NCI-H526 treated with DMSO at 0.1 percent for 48 hours (cell line): ENCODE data around the gene CDH24.

Source experiments
- DNase-seq: peaks from one replicate; lab custom pipeline; 2025; lab: John Stamatoyannopoulos, UW

CDH24 gene

GRCh38 chr14:23056956-23057756 lies at the start of gene CDH24:
Gene CDH24, minus strand, starts transcription at chr14:23057520. Its CDS starts 1,787 bp downstream, at chr14:23055733.
- DNase-seq: no peak

- no peak for DNase-seq
Observed at GRCh38 chr14:23106747-23107045, 49.4 kb upstream of the CDH24 start.

GRCh38 chr14:23105348-23105824 lies 48.1 kb upstream of the CDH24 start:
- DNase-seq: no peak

GRCh38 chr14:23104591-23105347 lies 47.4 kb upstream of the CDH24 start, which contains the start of gene CIROP:
Gene CIROP, minus strand, starts transcription at chr14:23104989. Its CDS starts 69 bp downstream, at chr14:23104920.
- no peak for DNase-seq

- no peak for DNase-seq
Observed at GRCh38 chr14:23104070-23104590, 46.8 kb upstream of the CDH24 start.

- DNase-seq: no peak
Observed at GRCh38 chr14:23103581-23103980, 46.3 kb upstream of the CDH24 start.

- no peak for DNase-seq
Observed at GRCh38 chr14:23102801-23103200, 45.5 kb upstream of the CDH24 start.

- no peak for DNase-seq
Observed at GRCh38 chr14:23101986-23102625, 44.8 kb upstream of the CDH24 start.

GRCh38 chr14:23101213-23101970 lies 44.1 kb upstream of the CDH24 start:
- no peak for DNase-seq

GRCh38 chr14:23099212-23099861 lies 42.0 kb upstream of the CDH24 start:
- DNase-seq: no peak

- no peak for DNase-seq
Observed at GRCh38 chr14:23097786-23098185, 40.5 kb upstream of the CDH24 start.

GRCh38 chr14:23095196-23096108 lies 38.1 kb upstream of the CDH24 start, which contains the start of gene C14orf119:
Gene C14orf119, plus strand, starts transcription at chr14:23095505. Its CDS starts 2,154 bp downstream, at chr14:23097659.
- no peak for DNase-seq

GRCh38 chr14:23094666-23095195 lies 37.4 kb upstream of the CDH24 start, which contains the start of gene ACIN1:
Gene ACIN1, minus strand, starts transcription at chr14:23095136. Its CDS starts 24 bp downstream, at chr14:23095112.
- no peak for DNase-seq

GRCh38 chr14:23093991-23094665 lies 36.8 kb upstream of the CDH24 start:
- no peak for DNase-seq

GRCh38 chr14:23093526-23093925 lies 36.2 kb upstream of the CDH24 start:
- DNase-seq: no peak

- no peak for DNase-seq
Observed at GRCh38 chr14:23093104-23093503, 35.8 kb upstream of the CDH24 start.

- DNase-seq: no peak
Observed at GRCh38 chr14:23091294-23092225, 34.2 kb upstream of the CDH24 start.

GRCh38 chr14:23090254-23090636 lies 32.9 kb upstream of the CDH24 start:
- no peak for DNase-seq
